Osteocyte (in vitro differentiated cells): ENCODE measurements around the gene RABGAP1L. TPM values are rescaled to one million over a fixed set of nuclear protein-coding genes. Genes with fewer than 3 reads are reported as not detected.

Experiments
- DNase-seq: peaks from one replicate; pipeline ENCODE4 v3.0.0; 2021; ENCODE audit warnings: mixed read lengths; ENCODE audit not compliant: unreplicated experiment; ENCODE audit errors: extremely low spot score
- H3K27ac Mint-ChIP-seq: one replicate; pipeline ENCODE4 v1.8.0; 2021; ENCODE audit warnings: mild to moderate bottlenecking, mixed read lengths; ENCODE audit not compliant: unreplicated experiment
- H3K27me3 Mint-ChIP-seq: one replicate; pipeline ENCODE4 v1.8.0; 2021; ENCODE audit warnings: mixed read lengths; ENCODE audit not compliant: unreplicated experiment
- H3K36me3 Mint-ChIP-seq: one replicate; pipeline ENCODE4 v1.8.0; 2021; ENCODE audit warnings: mixed read lengths; ENCODE audit not compliant: unreplicated experiment
- H3K4me1 Mint-ChIP-seq: one replicate; pipeline ENCODE4 v1.8.0; 2021; ENCODE audit warnings: mixed read lengths; ENCODE audit not compliant: unreplicated experiment
- H3K4me3 Mint-ChIP-seq: one replicate; pipeline ENCODE4 v1.8.0; 2021; ENCODE audit warnings: mild to moderate bottlenecking, moderate library complexity, mixed read lengths; ENCODE audit not compliant: unreplicated experiment
- H3K9me3 Mint-ChIP-seq: one replicate; pipeline ENCODE4 v1.8.0; 2021; ENCODE audit warnings: mixed read lengths; ENCODE audit not compliant: unreplicated experiment
- CTCF ChIP-seq: fragments of 200-600 bp; sonication (generic); IDR thresholded peaks from 2 replicates; pipeline ENCODE4 v1.5.0; 2021; ENCODE audit warnings: antibody characterized with exemption, mild to moderate bottlenecking, moderate library complexity
- total RNA-seq: library from RNA; stranded (reverse); gene quantifications from 2 replicates; pipeline ENCODE4 v1.2.1, GENCODE V29; 2021

Gene RABGAP1L
- total RNA-seq, 1 donor from 2014 or later: 29.3 TPM

GRCh38 chr1:174870319-174870718, 711.0 kb downstream of the RABGAP1L start:
- peaks cover 5% of the 10 kb centered on the region for H3K4me1 Mint-ChIP-seq
- no peaks in the 10 kb centered on the region for H3K27me3 Mint-ChIP-seq
- no peak for DNase-seq
- no peaks in the 10 kb centered on the region for H3K36me3 Mint-ChIP-seq
- no peaks in the 10 kb centered on the region for H3K9me3 Mint-ChIP-seq
- TF ChIP-seq CTCF: no peak
- no peak overlapping the region for H3K4me3 Mint-ChIP-seq
- H3K27ac Mint-ChIP-seq: no peak overlapping the region

GRCh38 chr1:174871886-174872285, 712.6 kb downstream of the RABGAP1L start:
- no peak for TF ChIP-seq CTCF
- Mint-ChIP-seq H3K4me1 (peaks cover 5% of the 10 kb centered on the region), H3K9me3 (no peaks in the 10 kb centered on the region), H3K36me3 (no peaks in the 10 kb centered on the region), H3K27me3 (no peaks in the 10 kb centered on the region), H3K27ac (no peak overlapping the region), H3K4me3 (no peak overlapping the region)
- no peak for DNase-seq

- no peaks in the 10 kb centered on the region for H3K27me3 Mint-ChIP-seq
- H3K4me1 Mint-ChIP-seq: peaks cover 5% of the 10 kb centered on the region
- DNase-seq: no peak
- H3K36me3 Mint-ChIP-seq: no peaks in the 10 kb centered on the region
- H3K27ac Mint-ChIP-seq: no peak overlapping the region
- TF ChIP-seq CTCF: no peak
- H3K4me3 Mint-ChIP-seq: no peak overlapping the region
- H3K9me3 Mint-ChIP-seq: no peaks in the 10 kb centered on the region
These were observed 713.3 kb downstream of the RABGAP1L start for GRCh38 chr1:174872615-174873058.

- Mint-ChIP-seq H3K36me3 (no peaks in the 10 kb centered on the region), H3K4me1 (peaks cover 5% of the 10 kb centered on the region), H3K27ac (no peak overlapping the region), H3K4me3 (no peak overlapping the region), H3K9me3 (no peaks in the 10 kb centered on the region), H3K27me3 (no peaks in the 10 kb centered on the region)
- DNase-seq: no peak
- TF ChIP-seq CTCF: no peak
These were observed 715.2 kb downstream of the RABGAP1L start for GRCh38 chr1:174874331-174875053.

- Mint-ChIP-seq H3K27me3 (no peaks in the 10 kb centered on the region), H3K36me3 (no peaks in the 10 kb centered on the region), H3K9me3 (no peaks in the 10 kb centered on the region), H3K4me3 (no peak overlapping the region), H3K4me1 (peaks cover 5% of the 10 kb centered on the region), H3K27ac (no peak overlapping the region)
- no peak for DNase-seq
- no peak for TF ChIP-seq CTCF
These were observed 716.0 kb downstream of the RABGAP1L start for GRCh38 chr1:174875306-174875705.
